Lower lobe of right lung (tissue), 2 donors: ENCODE results near the gene IL1RAPL2. TPM values are rescaled to one million over a fixed set of nuclear protein-coding genes. Genes with fewer than 3 reads are reported as not detected.

Experiments used
- ATAC-seq, 2 donors: fragments of 200-7000 bp; cut with Tn5 transposase; one replicate each; pipeline ENCODE4 v1.9.1; 2020 to 2022; ENCODE audit warnings: mild to moderate bottlenecking in 2 of 2, moderate library complexity in 2 of 2
- DNase-seq: peaks from one replicate; pipeline ENCODE4 v3.0.0-alpha.2; 2020
- H3K27ac ChIP-seq: fragments of 200-600 bp; one replicate; pipeline ENCODE4 v1.8.0; 2022
- H3K27me3 ChIP-seq: fragments of 200-600 bp; one replicate; pipeline ENCODE4 v1.8.0; 2022; ENCODE audit warnings: low read depth
- H3K36me3 ChIP-seq: fragments of 200-600 bp; one replicate; pipeline ENCODE4 v1.8.0; 2022; ENCODE audit warnings: mild to moderate bottlenecking
- H3K4me1 ChIP-seq: fragments of 200-600 bp; one replicate; pipeline ENCODE4 v1.8.0; 2022
- H3K4me3 ChIP-seq: fragments of 200-600 bp; one replicate; pipeline ENCODE4 v1.8.0; 2022; ENCODE audit warnings: mild to moderate bottlenecking
- H3K9me3 ChIP-seq: fragments of 200-600 bp; one replicate; pipeline ENCODE4 v1.8.0; 2022
- intact Hi-C: fragments of 100-400 bp; cut with DNase I; formaldehyde crosslinking; loops from one replicate; pipeline ENCODE4 v1.11.0; 2022
- total RNA-seq: library from RNA; stranded (reverse); fragmentation: NEBNext Ultra II Directional; extraction: Animal tissue kit (Norgen Biotek cat#: 25700); gene quantifications from one replicate; pipeline ENCODE4 v1.2.1, GENCODE V29; 2021
- TF ChIP-seq, protein P1 (sequence below): fragments of 200-600 bp; IDR thresholded peaks from one replicate; pipeline ENCODE4 v1.8.0; 2022; ENCODE audit warnings: antibody characterized with exemption, mild to moderate bottlenecking
- donor health status: DM: no; HTN: yes; CAD: no; lungs with severe emphysema.

IL1RAPL2 gene
- total RNA-seq, 1 donor from 2014 or later: not detected

GRCh38 chrX:104742355-104742754, 176.4 kb downstream of the IL1RAPL2 start:
- no peaks in the 10 kb centered on the region for H3K9me3 ChIP-seq
- TF ChIP-seq, protein P1, sequence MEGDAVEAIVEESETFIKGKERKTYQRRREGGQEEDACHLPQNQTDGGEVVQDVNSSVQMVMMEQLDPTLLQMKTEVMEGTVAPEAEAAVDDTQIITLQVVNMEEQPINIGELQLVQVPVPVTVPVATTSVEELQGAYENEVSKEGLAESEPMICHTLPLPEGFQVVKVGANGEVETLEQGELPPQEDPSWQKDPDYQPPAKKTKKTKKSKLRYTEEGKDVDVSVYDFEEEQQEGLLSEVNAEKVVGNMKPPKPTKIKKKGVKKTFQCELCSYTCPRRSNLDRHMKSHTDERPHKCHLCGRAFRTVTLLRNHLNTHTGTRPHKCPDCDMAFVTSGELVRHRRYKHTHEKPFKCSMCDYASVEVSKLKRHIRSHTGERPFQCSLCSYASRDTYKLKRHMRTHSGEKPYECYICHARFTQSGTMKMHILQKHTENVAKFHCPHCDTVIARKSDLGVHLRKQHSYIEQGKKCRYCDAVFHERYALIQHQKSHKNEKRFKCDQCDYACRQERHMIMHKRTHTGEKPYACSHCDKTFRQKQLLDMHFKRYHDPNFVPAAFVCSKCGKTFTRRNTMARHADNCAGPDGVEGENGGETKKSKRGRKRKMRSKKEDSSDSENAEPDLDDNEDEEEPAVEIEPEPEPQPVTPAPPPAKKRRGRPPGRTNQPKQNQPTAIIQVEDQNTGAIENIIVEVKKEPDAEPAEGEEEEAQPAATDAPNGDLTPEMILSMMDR: no peak
- DNase-seq (no peak), ATAC-seq (peak; percentile 69 to 93)
- H3K27me3 ChIP-seq: no peaks in the 10 kb centered on the region
- intact Hi-C loops: no loop called here
- H3K4me3 ChIP-seq: no peak overlapping the region
- H3K4me1 ChIP-seq: no peaks in the 10 kb centered on the region
- H3K36me3 ChIP-seq: no peaks in the 10 kb centered on the region
- no peak overlapping the region for H3K27ac ChIP-seq

- intact Hi-C loops: no loop called here
- TF ChIP-seq, protein P1: no peak
- Histone ChIP-seq H3K27me3 (no peaks in the 10 kb centered on the region), H3K36me3 (no peaks in the 10 kb centered on the region), H3K4me1 (no peaks in the 10 kb centered on the region), H3K27ac (no peak overlapping the region), H3K9me3 (no peaks in the 10 kb centered on the region), H3K4me3 (no peak overlapping the region)
- DNase-seq: no peak
- no peak for ATAC-seq
Measured at GRCh38 chrX:104745152-104745551, 179.2 kb downstream of the IL1RAPL2 start.

GRCh38 chrX:104749951-104750610, 184.1 kb downstream of the IL1RAPL2 start:
- H3K27ac ChIP-seq: no peak overlapping the region
- no peaks in the 10 kb centered on the region for H3K36me3 ChIP-seq
- H3K27me3 ChIP-seq: no peaks in the 10 kb centered on the region
- DNase-seq: no peak
- no peaks in the 10 kb centered on the region for H3K9me3 ChIP-seq
- intact Hi-C loops: no loop called here
- TF ChIP-seq, protein P1: no peak
- H3K4me1 ChIP-seq: no peaks in the 10 kb centered on the region
- no peak for ATAC-seq
- no peak overlapping the region for H3K4me3 ChIP-seq

GRCh38 chrX:104762641-104763040, 196.6 kb downstream of the IL1RAPL2 start:
- TF ChIP-seq, protein P1: no peak
- H3K4me1 ChIP-seq: no peaks in the 10 kb centered on the region
- no peaks in the 10 kb centered on the region for H3K27me3 ChIP-seq
- no peaks in the 10 kb centered on the region for H3K36me3 ChIP-seq
- peaks cover 3% of the 10 kb centered on the region for H3K9me3 ChIP-seq
- H3K4me3 ChIP-seq: no peak overlapping the region
- DNase-seq (no peak), ATAC-seq (no peak)
- intact Hi-C loops: no loop called here
- H3K27ac ChIP-seq: no peak overlapping the region

- TF ChIP-seq, protein P1: no peak
- no peaks in the 10 kb centered on the region for H3K4me1 ChIP-seq
- no peaks in the 10 kb centered on the region for H3K36me3 ChIP-seq
- no peaks in the 10 kb centered on the region for H3K27me3 ChIP-seq
- DNase-seq (no peak), ATAC-seq (no peak)
- intact Hi-C loops: no loop called here
- H3K27ac ChIP-seq: no peak overlapping the region
- H3K4me3 ChIP-seq: no peak overlapping the region
- no peaks in the 10 kb centered on the region for H3K9me3 ChIP-seq
Measured at GRCh38 chrX:104789784-104790183, 223.8 kb downstream of the IL1RAPL2 start.
